Stimulated activated naive CD8-positive, alpha-beta T cell treated with anti-CD3 and anti-CD28 coated beads, Interleukin-15, amount 100 ng/mL, for 72 hours (primary cell): ENCODE measurements around the gene GRB7.

Source experiments
- ATAC-seq: fragments of 150-1000 bp; cut with Tn5 transposase; 2 replicates; pipeline ENCODE4 v1.10.0; 2021; ENCODE audit warnings: mild to moderate bottlenecking, moderate library complexity
- DNase-seq, 2 donors: peaks; one replicate each; pipeline ENCODE4 v3.0.0; 2021 to 2022
- H3K27ac Mint-ChIP-seq, 2 donors: one replicate each; pipeline ENCODE4 v1.8.0; 2022; ENCODE audit warnings: mild to moderate bottlenecking in 2 of 2, mixed read lengths in 2 of 2, moderate library complexity in 2 of 2
- H3K27me3 Mint-ChIP-seq: one replicate; pipeline ENCODE4 v1.8.0; 2022; ENCODE audit warnings: mixed read lengths
- H3K4me1 Mint-ChIP-seq: one replicate; pipeline ENCODE4 v1.8.0; 2022; ENCODE audit warnings: mild to moderate bottlenecking, mixed read lengths
- H3K4me3 Mint-ChIP-seq, 2 donors: one replicate each; pipeline ENCODE4 v1.8.0; 2022; ENCODE audit warnings: mild to moderate bottlenecking in 2 of 2, mixed read lengths in 2 of 2, moderate library complexity in 1 of 2
- H3K9me3 Mint-ChIP-seq, 2 donors: one replicate each; pipeline ENCODE4 v1.8.0; 2022; ENCODE audit warnings: mixed read lengths in 2 of 2

The GRB7 gene

DNA sequence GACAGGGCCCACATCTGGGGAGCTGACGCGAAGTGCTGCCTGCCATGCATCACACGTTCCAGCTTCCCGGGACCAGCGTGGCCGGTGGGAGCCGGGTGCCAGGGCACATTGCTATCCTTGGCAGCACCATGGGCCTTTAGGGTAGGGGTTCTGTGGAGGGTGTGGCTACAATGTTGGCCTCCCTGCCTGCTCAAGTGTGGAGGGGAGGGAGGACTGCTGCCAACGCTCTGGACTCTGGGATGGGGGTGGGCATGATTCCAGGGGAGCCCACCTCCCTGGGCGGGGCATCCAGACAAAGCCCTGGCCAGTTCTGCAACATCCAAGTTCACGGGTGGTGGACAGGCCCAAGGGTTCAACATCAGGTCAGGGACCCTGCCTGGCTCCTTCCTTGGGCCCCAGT is 13.9 kb downstream of the GRB7 start:
- ATAC-seq (no peak), DNase-seq (no peak)
- Mint-ChIP-seq H3K4me3 (no peak overlapping the region), H3K4me1 (peaks cover 47% of the 10 kb centered on the region), H3K27me3 (no peaks in the 10 kb centered on the region), H3K27ac (no peak overlapping the region), H3K9me3 (no peaks in the 10 kb centered on the region)

DNA sequence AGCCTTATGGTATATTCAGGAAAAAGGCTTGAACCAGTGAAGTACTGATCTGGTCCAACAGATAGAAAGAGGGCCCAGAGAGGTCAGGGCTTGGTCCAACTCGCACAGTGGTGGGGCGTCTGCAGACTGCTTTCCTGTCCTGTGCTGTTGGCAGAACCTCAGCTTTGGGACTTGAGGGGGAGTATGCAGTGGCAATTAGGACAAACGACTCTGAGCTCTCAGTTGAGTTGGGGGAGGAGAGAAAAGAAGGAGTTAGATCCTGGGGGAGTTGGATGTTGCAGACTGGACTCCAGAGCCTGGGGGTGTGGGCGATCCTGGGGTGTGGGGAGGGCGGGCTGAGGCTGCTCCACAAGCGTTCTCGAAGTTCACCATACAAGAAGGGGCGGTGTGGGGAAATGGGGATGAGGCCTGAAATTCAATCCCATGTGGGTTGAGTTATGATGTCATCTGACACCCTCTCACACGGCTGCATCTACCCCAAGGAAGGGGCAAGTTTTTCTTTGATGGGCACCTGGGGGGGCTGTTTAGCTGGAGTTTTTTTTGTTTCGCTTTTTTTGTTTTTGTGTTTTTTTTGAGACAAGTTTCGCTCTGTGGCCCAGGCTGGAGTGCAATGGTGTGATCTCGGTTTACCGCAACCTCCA is 14.6 kb downstream of the GRB7 start:
- DNase-seq (no peak), ATAC-seq (no peak)
- Mint-ChIP-seq H3K9me3 (no peaks in the 10 kb centered on the region), H3K27me3 (no peaks in the 10 kb centered on the region), H3K27ac (peak overlapping the region; percentile 19 to 88), H3K4me1 (peaks cover 55% of the 10 kb centered on the region), H3K4me3 (peak overlapping the region; percentile 44 to 93)

DNA sequence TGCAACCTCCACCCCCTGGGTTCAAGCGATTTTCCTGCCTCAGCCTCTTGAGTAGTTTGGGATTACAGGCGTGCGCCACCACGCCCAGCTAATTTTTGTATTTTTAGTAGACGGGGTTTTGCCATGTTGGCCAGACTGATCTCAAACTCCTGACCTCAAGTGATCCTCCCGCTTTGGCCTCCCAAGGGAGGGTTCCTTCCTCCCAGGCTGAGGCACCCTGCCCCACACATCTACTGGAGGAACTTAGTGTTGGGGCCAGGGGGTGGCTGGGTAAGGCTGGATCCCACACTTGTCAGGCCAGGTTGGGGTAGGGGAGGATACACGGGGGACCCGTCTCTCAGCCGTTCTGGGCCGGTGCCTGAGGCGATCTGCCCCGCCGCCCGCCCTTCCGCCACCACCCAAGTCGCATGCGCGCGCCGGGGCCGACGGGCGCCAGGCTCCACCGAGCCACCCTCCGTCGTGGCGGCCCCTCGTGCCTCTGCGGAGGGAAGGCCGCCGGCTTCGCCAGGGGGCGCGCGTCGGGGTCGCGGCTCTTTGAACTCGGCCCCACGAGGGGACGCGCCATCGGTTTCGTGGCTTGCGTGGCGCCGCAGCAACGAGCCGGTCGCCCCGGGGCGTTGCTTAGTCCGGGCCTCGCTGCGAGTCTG is 15.9 kb downstream of the GRB7 start:
- DNase-seq = no peak
- Mint-ChIP-seq H3K4me1 (peaks cover 67% of the 10 kb centered on the region), H3K27ac (peak overlapping the region; percentile 97 to 98), H3K27me3 (no peaks in the 10 kb centered on the region), H3K9me3 (no peaks in the 10 kb centered on the region), H3K4me3 (peak overlapping the region; percentile 74 to 93)
- ATAC-seq = peak; percentile 27

DNA sequence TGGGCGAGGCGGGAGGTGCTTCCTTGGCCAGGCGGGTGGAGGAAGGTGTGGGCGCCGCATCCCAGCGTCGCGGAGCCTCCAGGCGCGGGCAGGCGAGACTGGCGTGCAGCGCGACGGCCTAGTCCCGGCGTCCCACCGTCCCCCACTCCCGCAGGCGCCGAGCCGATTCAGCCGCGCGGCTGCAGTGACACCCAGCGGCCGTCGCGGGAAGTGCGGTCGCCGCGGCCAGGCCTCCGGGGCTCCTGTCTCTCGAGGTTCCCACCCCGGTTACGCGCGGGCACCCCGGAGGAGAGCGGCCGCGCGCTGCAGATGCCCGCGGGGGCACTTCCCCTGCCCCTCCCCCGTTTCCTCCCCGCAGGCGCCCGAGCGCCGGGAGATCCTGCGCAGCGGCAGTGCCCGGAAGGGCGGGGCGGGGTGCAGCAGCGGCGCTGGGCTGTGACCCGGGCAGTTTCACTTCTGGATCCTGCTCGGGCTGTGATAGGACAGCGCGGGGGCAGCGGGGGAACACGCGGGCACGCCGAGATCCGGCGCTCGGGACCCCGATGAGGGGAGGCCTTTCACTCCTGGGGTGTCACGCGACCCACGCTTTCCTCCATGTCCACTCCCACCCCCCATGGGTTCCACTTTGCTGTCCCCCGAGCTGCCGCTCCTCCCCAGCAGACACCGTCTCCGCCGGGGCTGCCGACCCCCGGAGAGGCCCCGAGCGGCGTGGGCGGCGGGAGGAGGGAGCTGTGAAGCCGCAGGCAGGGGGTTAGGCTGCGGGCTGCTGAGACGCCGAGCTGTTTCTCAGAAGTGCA is 16.6 kb downstream of the GRB7 start:
- peak overlapping the region; percentile 74 to 93 for H3K4me3 Mint-ChIP-seq
- no peaks in the 10 kb centered on the region for H3K27me3 Mint-ChIP-seq
- DNase-seq = peak; percentile 99
- no peaks in the 10 kb centered on the region for H3K9me3 Mint-ChIP-seq
- peak; percentile 86 for ATAC-seq
- peaks cover 75% of the 10 kb centered on the region for H3K4me1 Mint-ChIP-seq
- H3K27ac Mint-ChIP-seq = peak overlapping the region; percentile 72 to 98

DNA sequence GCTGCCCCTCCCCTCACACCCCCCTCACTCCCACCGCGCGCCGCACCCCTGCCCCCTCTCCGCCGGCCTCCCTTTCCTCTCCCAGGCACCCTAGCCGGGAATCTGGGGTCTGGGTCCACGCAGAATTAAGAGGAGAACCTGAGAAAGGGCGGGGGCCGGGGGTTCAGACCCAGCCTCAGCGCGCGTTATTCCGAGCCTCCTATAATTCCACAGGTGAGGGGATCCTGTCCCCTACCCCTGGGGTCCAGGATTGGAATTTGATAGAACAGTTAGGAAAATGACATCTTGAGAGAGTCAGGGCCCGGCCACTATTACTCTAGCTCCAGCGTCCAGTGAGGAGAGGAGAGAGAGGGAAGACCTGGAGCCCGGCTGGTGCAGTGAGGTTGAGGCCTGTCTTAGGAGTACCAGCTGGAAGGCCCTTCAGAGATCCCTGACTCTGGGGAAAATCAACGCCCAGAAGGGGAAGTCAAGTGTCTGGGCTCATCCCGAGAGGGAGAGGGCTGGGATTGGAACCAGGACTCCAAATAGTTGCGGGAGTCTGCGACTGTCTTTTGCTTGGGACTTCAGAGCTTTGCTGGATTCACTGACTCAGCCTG is 17.3 kb downstream of the GRB7 start:
- Mint-ChIP-seq H3K4me3 (peak overlapping the region; percentile 74 to 93), H3K27ac (peak overlapping the region; percentile 64 to 72), H3K27me3 (no peaks in the 10 kb centered on the region), H3K4me1 (peaks cover 81% of the 10 kb centered on the region), H3K9me3 (no peaks in the 10 kb centered on the region)
- no peak for ATAC-seq
- DNase-seq = peak in 1 of 2 donors; percentile 39

DNA sequence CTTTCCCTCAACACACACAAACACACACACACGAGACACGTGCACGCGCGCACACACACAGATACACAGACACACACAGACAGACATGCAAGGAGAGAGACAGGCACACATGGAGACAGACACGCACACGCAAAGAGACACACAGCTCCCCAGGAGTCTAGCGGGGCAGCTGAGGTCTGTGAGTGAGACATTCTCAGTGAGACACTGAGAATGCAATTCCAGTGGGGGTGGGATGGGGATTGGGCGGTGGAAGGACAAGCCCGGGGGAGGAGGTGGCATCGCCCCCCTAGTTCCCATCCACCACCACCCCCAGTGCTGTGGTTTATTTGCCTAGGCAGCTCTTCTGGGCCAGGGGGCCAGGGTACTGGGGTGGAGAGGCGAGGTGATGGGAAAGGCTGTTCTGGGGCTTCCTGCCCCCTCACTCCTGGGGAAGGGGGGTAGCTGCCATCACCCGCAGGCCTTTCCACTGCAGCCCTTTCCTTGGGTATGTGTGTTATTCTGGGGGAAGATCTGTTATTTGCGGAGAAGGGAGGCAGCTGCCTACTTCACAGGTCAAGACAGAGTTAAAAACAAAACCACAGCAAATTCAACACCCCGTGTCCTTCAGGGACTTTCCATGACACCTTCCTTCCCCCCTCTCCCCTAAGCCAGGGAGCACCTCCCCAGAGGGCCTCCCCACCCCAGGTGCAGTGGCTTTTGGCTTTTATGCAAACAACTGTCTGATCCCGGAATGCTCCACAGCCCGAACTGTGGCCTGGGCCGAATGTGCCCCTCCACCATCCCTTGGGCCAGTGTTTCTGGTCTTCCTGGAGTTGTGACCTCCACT is 18.0 kb downstream of the GRB7 start:
- Mint-ChIP-seq H3K4me3 (peak overlapping the region; percentile 74 to 93), H3K9me3 (no peaks in the 10 kb centered on the region), H3K27me3 (no peaks in the 10 kb centered on the region), H3K27ac (peak overlapping the region; percentile 64 to 72), H3K4me1 (peaks cover 88% of the 10 kb centered on the region)
- ATAC-seq = no peak
- peak in 1 of 2 donors; percentile 54 for DNase-seq

DNA sequence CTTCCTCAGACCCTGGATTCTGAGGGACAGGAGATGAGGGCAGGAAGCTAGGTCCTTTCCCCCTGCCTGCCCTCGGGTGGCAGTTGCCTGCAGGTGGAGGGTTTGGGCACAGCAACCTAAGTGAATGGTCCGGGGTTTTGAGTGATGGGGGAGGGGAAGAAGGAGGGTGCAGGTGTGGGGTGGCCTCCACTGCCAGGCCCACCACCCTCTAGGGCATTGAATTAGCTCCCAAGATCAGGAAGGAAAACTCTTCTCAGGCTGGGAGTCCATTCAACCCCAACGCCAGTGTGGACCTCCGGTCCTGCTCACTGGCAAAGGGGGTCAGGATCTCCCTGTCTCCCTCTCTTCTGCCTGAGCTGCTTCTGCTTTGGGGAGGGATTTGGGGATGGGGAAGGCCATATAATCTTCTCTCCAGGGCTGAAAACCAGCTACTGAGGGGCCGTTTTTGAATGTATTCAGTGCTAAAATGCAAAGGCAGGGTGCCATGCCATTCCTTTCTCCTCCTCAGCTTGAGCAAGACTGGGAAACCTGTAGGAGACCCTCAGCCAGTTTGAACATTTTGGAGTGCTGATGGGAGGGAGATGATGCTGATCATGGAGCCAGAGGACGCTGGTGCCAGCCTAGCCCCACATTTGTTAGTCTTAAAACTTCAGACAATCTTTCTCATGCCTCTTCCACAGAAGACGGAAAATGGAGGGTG is 18.8 kb downstream of the GRB7 start:
- ATAC-seq (no peak), DNase-seq (no peak)
- H3K4me1 Mint-ChIP-seq = peaks cover 88% of the 10 kb centered on the region
- peak overlapping the region; percentile 74 to 93 for H3K4me3 Mint-ChIP-seq
- peak overlapping the region in 1 of 2 donors; percentile 72 for H3K27ac Mint-ChIP-seq
- no peaks in the 10 kb centered on the region for H3K9me3 Mint-ChIP-seq
- H3K27me3 Mint-ChIP-seq = no peaks in the 10 kb centered on the region

DNA sequence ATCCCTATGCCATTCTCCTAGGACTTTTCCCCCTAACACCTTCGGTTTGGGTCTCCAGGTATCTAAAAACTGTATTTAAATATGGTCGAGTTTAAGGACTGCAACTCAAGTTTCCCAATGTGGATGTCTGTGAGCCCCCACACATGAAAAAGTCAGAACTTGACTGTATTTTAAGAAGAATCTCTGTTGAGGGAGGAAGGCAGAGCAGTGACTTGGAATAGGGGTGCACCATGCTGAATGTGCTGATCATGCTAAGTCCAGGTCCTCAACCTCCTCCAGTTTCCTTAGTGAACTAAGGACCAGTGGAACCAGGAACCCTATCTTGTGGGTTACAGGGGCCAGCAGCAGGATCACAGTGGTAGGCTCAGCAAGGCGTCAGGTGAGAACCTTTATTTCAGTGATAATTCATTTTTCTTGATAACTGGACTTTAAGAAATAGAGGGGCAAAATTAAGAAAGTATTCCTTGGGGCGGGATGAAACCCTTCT is 19.5 kb downstream of the GRB7 start:
- DNase-seq = no peak
- no peaks in the 10 kb centered on the region for H3K9me3 Mint-ChIP-seq
- peak overlapping the region; percentile 71 to 80 for H3K4me3 Mint-ChIP-seq
- H3K27me3 Mint-ChIP-seq = no peaks in the 10 kb centered on the region
- H3K27ac Mint-ChIP-seq = no peak overlapping the region
- no peak for ATAC-seq
- peaks cover 88% of the 10 kb centered on the region for H3K4me1 Mint-ChIP-seq

DNA sequence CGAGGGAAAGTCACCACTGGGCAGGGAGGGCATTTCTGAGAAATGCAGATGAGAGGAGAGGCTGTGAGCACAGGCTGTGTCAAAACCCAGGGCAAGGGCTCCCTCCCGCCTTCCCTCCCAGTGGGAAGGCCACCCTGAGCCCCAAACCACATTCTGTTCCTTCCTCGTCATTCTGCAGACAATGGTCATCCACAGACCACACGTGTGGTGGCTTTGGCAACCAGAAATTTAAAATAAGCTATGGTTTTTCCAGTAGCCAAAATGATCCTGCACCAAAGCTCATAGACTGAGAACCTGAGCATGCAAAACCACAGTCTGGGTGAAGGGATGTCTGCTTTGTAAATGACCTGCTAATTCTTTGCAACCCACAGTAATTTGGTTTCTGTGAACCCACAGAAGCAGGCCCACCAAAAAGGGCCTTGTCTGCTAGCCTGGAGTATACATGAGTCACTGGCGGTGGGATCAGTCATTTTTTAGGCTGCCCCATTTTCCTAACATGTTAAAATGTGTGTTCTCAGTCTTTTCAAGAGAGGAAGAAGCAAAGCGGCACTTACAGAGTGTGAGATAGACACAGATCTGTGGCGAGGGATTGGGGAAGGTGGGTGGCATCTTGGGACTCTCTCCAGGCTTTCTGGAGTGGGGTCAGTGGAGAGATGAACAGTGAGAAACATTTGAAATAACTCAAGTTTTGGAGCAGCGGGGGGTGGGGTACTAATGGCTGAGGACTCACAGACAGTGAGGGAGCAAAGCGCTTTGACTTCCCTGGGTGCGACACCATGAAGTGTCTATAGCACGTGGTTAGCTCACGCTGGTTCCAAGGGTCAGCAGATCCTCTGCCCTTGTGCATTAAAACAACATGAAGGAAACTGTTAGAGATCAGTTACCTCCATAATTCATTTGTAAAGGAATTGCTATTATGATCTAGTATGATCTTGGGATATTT is 20.5 kb downstream of the GRB7 start:
- Mint-ChIP-seq H3K27me3 (no peaks in the 10 kb centered on the region), H3K4me3 (peak overlapping the region; percentile 71 to 80)
- ATAC-seq = peak; percentile 54

DNA sequence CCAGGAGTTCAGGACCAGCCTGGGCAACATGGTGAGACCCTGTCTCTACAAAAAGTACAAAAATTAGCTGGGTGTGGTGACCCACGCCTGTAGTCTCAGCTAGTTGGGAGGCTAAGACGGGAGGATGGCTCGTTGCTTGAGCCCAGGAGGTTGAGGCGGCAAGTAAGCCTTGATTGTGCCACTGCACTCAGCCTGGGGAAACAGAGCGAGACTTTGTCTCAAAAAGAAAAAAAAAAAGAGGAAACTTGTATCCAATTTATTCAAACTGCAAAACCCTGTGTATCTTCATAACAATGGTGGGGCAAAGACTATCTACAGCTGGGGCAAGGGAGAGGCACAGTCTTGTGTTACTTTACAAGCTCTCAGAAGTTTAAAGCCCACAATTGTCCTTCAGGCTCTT is 21.5 kb downstream of the GRB7 start:
- peaks cover 84% of the 10 kb centered on the region for H3K4me1 Mint-ChIP-seq
- ATAC-seq = no peak

More for the DNA sequence above, 20.5 kb downstream of the GRB7 start:
- Mint-ChIP-seq H3K27ac (peak overlapping the region; percentile 77 to 98), H3K4me1 (peaks cover 88% of the 10 kb centered on the region), H3K9me3 (no peaks in the 10 kb centered on the region)
- DNase-seq = peak; percentile 62 to 83

DNA sequence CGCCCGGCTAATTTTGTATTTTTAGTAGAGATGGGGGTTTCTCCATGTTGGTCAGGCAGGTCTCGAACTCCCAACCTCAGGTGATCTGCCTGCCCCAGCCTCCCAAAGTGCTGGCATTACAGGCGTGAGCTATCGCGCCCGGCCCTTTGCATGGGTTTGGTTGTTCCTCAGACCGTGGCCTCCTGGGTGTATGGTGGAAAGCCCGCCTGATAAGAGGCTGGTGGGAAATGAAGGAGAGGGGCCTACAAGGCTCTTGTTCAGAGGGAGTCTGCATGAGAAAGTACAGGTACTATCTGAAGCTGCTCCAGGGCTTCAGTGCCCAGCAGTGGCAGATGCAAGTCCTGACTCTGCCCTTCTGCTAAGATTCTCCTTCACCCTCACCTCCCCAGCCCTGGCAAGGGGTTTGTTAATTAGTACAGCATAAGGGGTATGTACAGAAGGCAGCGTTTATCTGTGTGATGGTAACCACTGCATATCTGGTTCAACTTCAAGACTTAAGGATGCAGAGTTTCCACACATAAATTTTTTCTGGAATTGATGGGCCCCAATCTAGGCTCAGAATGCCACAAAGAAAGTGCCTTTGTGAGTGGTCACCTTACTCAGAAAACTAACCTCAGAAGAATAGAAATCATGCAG is 24.2 kb downstream of the GRB7 start:
- peaks cover 87% of the 10 kb centered on the region for H3K4me1 Mint-ChIP-seq

More for the DNA sequence above, 21.5 kb downstream of the GRB7 start:
- Mint-ChIP-seq H3K27me3 (no peaks in the 10 kb centered on the region), H3K27ac (no peak overlapping the region), H3K4me3 (no peak overlapping the region), H3K9me3 (no peaks in the 10 kb centered on the region)
- DNase-seq = no peak

DNA sequence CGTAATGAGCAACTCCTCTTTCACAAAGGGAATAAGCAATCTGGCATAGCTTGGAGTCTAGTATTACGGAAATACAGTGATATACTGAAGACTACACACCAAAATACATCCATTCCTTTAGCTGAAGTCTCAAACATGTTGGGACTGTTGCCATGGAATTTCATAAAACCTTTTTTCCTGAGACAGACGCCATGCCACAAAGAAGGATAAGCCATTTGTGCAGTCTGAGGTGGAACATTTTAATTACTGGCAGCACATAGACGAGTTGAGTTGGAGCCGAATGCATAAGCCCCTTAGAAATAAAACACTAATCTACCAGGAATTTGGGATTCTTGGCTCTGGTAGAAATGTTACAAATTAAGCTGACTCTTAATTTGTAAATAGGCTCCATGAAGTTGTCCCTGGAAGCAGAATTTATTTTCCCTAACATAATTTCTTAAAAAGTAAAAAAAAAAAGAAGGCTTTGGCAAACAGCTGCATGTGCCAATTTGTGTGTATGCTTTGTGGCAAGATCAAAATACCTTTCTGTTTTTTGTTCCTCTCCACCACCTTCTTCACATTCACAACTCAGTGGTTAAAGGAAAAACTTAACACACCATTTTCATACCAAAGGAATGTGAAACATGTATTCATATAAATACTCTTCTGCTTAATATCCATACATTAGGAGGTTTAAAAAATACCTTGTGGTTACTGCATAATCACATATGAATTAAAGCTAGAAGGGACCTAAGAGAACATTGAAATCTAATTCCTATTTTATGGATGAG is 25.5 kb downstream of the GRB7 start:
- H3K27ac Mint-ChIP-seq = no peak overlapping the region
- ATAC-seq (no peak), DNase-seq (no peak)
- no peaks in the 10 kb centered on the region for H3K9me3 Mint-ChIP-seq
- peaks cover 87% of the 10 kb centered on the region for H3K4me1 Mint-ChIP-seq
- no peaks in the 10 kb centered on the region for H3K27me3 Mint-ChIP-seq
- no peak overlapping the region for H3K4me3 Mint-ChIP-seq

More for the DNA sequence above, 24.2 kb downstream of the GRB7 start:
- H3K27me3 Mint-ChIP-seq = no peaks in the 10 kb centered on the region
- no peak overlapping the region for H3K27ac Mint-ChIP-seq
- H3K4me3 Mint-ChIP-seq = peak overlapping the region in 1 of 2 donors; percentile 25
- ATAC-seq (peak; percentile 13), DNase-seq (no peak)
- no peaks in the 10 kb centered on the region for H3K9me3 Mint-ChIP-seq
